CD14-positive monocyte (primary cell): ENCODE measurements around the gene SCCPDH. TPM values are rescaled to one million over a fixed set of nuclear protein-coding genes. Genes with fewer than 3 reads are reported as not detected.

Experiments used
- DNase-seq, 3 donors: peaks; one replicate each; pipeline ENCODE4 v3.0.0-alpha.2; 2011 to 2022
- H2AFZ ChIP-seq: 2 replicates; pipeline ENCODE4 v1.6.0; 2012; ENCODE audit warnings: mild to moderate bottlenecking, low read depth, low read length, inconsistent platforms; ENCODE audit not compliant: insufficient read depth, poor library complexity, severe bottlenecking
- H3K27ac ChIP-seq, 2 donors: 1 replicate in 1 of 2; 2 replicates in 1 of 2; pipeline ENCODE4 v1.5.1; 2012 to 2013; ENCODE audit warnings: low read length in 2 of 2, control low read depth in 1 of 2, inconsistent platforms in 1 of 2, low read depth in 1 of 2, mild to moderate bottlenecking in 1 of 2
- H3K27me3 ChIP-seq, 2 donors: one replicate each; pipeline versions ENCODE4 v1.6.0 to v1.6.1; 2011 to 2013; ENCODE audit warnings: low read length in 2 of 2; ENCODE audit not compliant: control insufficient read depth in 2 of 2, insufficient read depth in 2 of 2
- H3K36me3 ChIP-seq, 2 donors: replicated peaks in 1 of 2; 1 replicate in 1 of 2; 2 replicates in 1 of 2; pipeline versions ENCODE4 v1.5.1 to v1.6.1; 2012 to 2013; ENCODE audit warnings: low read length in 2 of 2, control low read depth in 1 of 2, inconsistent platforms in 1 of 2, mild to moderate bottlenecking in 1 of 2; ENCODE audit not compliant: insufficient read depth in 2 of 2, control insufficient read depth in 1 of 2
- H3K4me1 ChIP-seq, 2 donors: 1 replicate in 1 of 2; 2 replicates in 1 of 2; pipeline versions ENCODE4 v1.5.1 to v1.6.1; 2012 to 2013; ENCODE audit warnings: low read length in 2 of 2, control low read depth in 1 of 2, inconsistent platforms in 1 of 2, mild to moderate bottlenecking in 1 of 2, moderate library complexity in 1 of 2; ENCODE audit not compliant: insufficient read depth in 2 of 2, control insufficient read depth in 1 of 2
- H3K4me2 ChIP-seq: replicated peaks from 2 replicates; pipeline ENCODE3; 2012; ENCODE audit warnings: low read length, moderate library complexity, mild to moderate bottlenecking; ENCODE audit not compliant: poor library complexity, severe bottlenecking; ENCODE audit errors: extremely low read depth
- H3K4me3 ChIP-seq, 3 experiments: fragments of 200-600 bp in 1 of 3; sonication (generic) in 1 of 3; replicated peaks in 1 of 3; 1 replicate in 2 of 3; 2 replicates in 1 of 3; pipeline ENCODE4 v1.5.1; 2011 to 2013; ENCODE audit warnings: low read length in 3 of 3, mild to moderate bottlenecking in 3 of 3, control low read depth in 2 of 3, low read depth in 2 of 3, inconsistent platforms in 1 of 3, moderate library complexity in 1 of 3
- H3K79me2 ChIP-seq: 2 replicates; pipeline ENCODE4 v1.6.0; 2012; ENCODE audit warnings: mild to moderate bottlenecking, control low read depth, inconsistent platforms, low read length, moderate library complexity; ENCODE audit not compliant: insufficient read depth
- H3K9ac ChIP-seq: 2 replicates; pipeline ENCODE4 v1.6.0; 2017; ENCODE audit warnings: low read length, mild to moderate bottlenecking; ENCODE audit not compliant: insufficient read depth, poor library complexity, severe bottlenecking
- H3K9me3 ChIP-seq, 2 donors: replicated peaks in 1 of 2; 1 replicate in 1 of 2; 2 replicates in 1 of 2; pipeline versions ENCODE4 v1.5.1 to v1.6.1; 2012 to 2013; ENCODE audit warnings: low read length in 2 of 2, control low read depth in 1 of 2; ENCODE audit not compliant: control insufficient read depth in 1 of 2, insufficient read depth in 1 of 2
- H4K20me1 ChIP-seq: 2 replicates; pipeline ENCODE4 v1.6.0; 2012; ENCODE audit warnings: mild to moderate bottlenecking, low read length, control low read depth, moderate library complexity; ENCODE audit not compliant: insufficient read depth
- H3K27ac Mint-ChIP-seq, 7 donors: one replicate each; pipeline ENCODE4 v1.8.0; 2020; ENCODE audit warnings: mild to moderate bottlenecking in 7 of 7, mixed read lengths in 7 of 7, moderate library complexity in 6 of 7, inconsistent platforms in 2 of 7
- H3K27me3 Mint-ChIP-seq, 3 donors: one replicate each; pipeline ENCODE4 v1.8.0; 2021 to 2022; ENCODE audit warnings: low read depth in 3 of 3, mild to moderate bottlenecking in 3 of 3, mixed read lengths in 3 of 3, moderate library complexity in 3 of 3, inconsistent platforms in 1 of 3
- H3K36me3 Mint-ChIP-seq, 2 donors: one replicate each; pipeline ENCODE4 v1.8.0; 2020; ENCODE audit warnings: mixed read lengths in 2 of 2, inconsistent platforms in 1 of 2, mild to moderate bottlenecking in 1 of 2
- H3K4me1 Mint-ChIP-seq: one replicate; pipeline ENCODE4 v1.8.0; 2020; ENCODE audit warnings: mild to moderate bottlenecking, mixed read lengths
- H3K4me3 Mint-ChIP-seq, 2 donors: one replicate each; pipeline ENCODE4 v1.8.0; 2020; ENCODE audit warnings: mild to moderate bottlenecking in 2 of 2, mixed read lengths in 2 of 2, moderate library complexity in 1 of 2
- H3K9me3 Mint-ChIP-seq, 7 donors: one replicate each; pipeline ENCODE4 v1.8.0; 2020 to 2022; ENCODE audit warnings: mixed read lengths in 7 of 7, mild to moderate bottlenecking in 6 of 7, moderate library complexity in 6 of 7, inconsistent platforms in 2 of 7
- CTCF ChIP-seq: fragments of 200-600 bp; IDR thresholded peaks from one replicate; pipeline ENCODE4 v1.8.0; 2022; ENCODE audit warnings: antibody characterized with exemption, mild to moderate bottlenecking
- WGBS: methylation state at CpG from one replicate; pipeline ENCODE4 v1.1.5; 2013; ENCODE audit warnings: missing lambda C conversion rate; ENCODE audit not compliant: insufficient coverage; 5-methylcytosine and 5-hydroxymethylcytosine counted together
- intact Hi-C, 2 donors: fragments of 100-400 bp; cut with micrococcal nuclease; formaldehyde crosslinking; loops; one replicate each; pipeline versions ENCODE4 v1.15.0 to v1.15.1; 2023
- polyA plus RNA-seq, 3 donors: library from polyadenylated mRNA; depleted of rRNA in 1 of 3; unstranded in 2 of 3; stranded (reverse) in 1 of 3; fragments of 300-500 nt in 2 of 3; fragments of >200 nt in 1 of 3; fragmentation: Illumina TruSeq in 2 of 3; gene quantifications; 1 replicate in 2 of 3; 2 replicates in 1 of 3; pipeline ENCODE4 v1.2.3, GENCODE V29; 2012 to 2021

The SCCPDH gene
- polyA plus RNA-seq, 3 donors: 7.3 to 25.3 (median 22.7) TPM

DNA sequence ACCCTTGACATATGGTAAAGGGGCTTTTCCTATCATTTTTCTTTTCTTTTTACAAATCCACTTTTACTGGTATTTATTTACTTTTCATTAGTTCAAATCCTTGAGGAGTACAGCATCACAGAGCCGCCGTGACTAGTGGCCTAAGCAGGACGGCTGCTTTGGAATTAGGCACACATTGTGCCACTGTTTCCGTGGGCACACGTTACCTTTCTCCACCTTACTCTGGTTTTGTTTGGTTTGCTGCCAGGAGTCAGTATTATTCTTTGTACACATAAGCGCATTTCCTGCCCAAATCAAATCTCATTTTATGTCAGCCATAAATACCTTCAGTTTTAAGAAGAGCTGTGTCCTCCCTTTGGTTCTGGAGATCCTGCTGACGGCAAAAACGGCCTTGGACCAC is 31.2 kb downstream of the SCCPDH start:
- 98% methylated on average over 6 of the region's 8 CpGs for WGBS
- no peak overlapping the region for H3K4me2 ChIP-seq

More for the DNA sequence above, 31.2 kb downstream of the SCCPDH start:
- peaks cover 4 to 6% of the 10 kb centered on the region in 2 donors for H3K4me1 ChIP-seq
- H3K36me3 ChIP-seq: peaks cover 7 to 22% of the 10 kb centered on the region in 2 donors
- H3K27me3 Mint-ChIP-seq: no peaks in the 10 kb centered on the region
- H3K79me2 ChIP-seq: no peaks in the 10 kb centered on the region
- no peak for DNase-seq
- H3K27me3 ChIP-seq: no peaks in the 10 kb centered on the region
- no peaks in the 10 kb centered on the region for H3K9me3 Mint-ChIP-seq
- peaks cover 18% of the 10 kb centered on the region for H3K4me1 Mint-ChIP-seq
- no peak overlapping the region for H3K4me3 Mint-ChIP-seq
- H3K9me3 ChIP-seq: no peaks in the 10 kb centered on the region
- no peaks in the 10 kb centered on the region for H4K20me1 ChIP-seq
- no peak overlapping the region for H3K4me3 ChIP-seq
- no peak overlapping the region for H3K27ac Mint-ChIP-seq
- H3K36me3 Mint-ChIP-seq: peaks cover 25 to 41% of the 10 kb centered on the region in 2 donors
- intact Hi-C loops: loop anchor here in 1 of 2 donors (5.0 kb wide), 1 partner anchor 68 kb away; no protein-coding TSS in a partner anchor
- H3K27ac ChIP-seq: no peak overlapping the region
- no peak overlapping the region for H3K9ac ChIP-seq
- H2AFZ ChIP-seq: no peak overlapping the region
- no peak for TF ChIP-seq CTCF
